ENCODE results near the gene CHID1. TPM values are rescaled to one million over a fixed set of nuclear protein-coding genes. Genes with fewer than 3 reads are reported as not detected.

The CHID1 gene
- total and polyA plus RNA-seq, 2 of the 4 experiments (the other 2 are of a cell fraction): 34.2 to 121 TPM

DNA sequence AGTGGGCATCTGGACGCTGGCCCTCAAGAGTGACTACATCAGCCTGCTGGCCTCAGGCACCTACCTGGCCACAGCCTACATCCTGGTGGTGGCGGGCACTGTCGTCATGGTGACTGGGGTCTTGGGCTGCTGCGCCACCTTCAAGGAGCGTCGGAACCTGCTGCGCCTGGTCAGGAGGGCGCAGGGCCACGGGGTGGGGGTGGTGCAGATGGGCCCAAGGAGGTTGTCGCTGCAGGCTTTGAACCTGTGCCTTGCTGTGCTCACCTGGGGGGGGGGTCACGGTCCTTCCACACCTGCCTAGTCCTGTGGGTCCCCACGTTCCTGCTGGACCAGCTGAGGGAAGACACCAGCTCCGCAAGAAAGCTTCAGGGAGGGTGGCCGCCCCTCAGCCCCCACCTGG is 74.3 kb downstream of the CHID1 start:
- Histone ChIP-seq H2AK5ac (ENCODE audit: low read depth, low read length) (peak overlapping the region; percentile 69; the same call in 1 of the 2 replicates), H2BK120ac (ENCODE audit: low read depth, low read length) (no peak overlapping the region), H3K9me1 (ENCODE audit: insufficient read depth, low read length) (peaks cover 28% of the 10 kb centered on the region), H3K14ac (replicated peaks; ENCODE audit: low read depth, low read length) (no peak overlapping the region), H3K27ac (ENCODE audit: insufficient read depth, low read length) (no peak overlapping the region), H2AK9ac (replicated peaks; ENCODE audit: low read depth, low read length, poor library complexity) (no peak overlapping the region), H3K36me3 (ENCODE audit: control insufficient read depth, insufficient read depth, low read length) (peaks cover 51% of the 10 kb centered on the region), H3K18ac (ENCODE audit: low read depth, low read length) (no peak overlapping the region), H2BK5ac (ENCODE audit: low read depth, low read length, poor library complexity, severe bottlenecking) (no peak overlapping the region), H2AFZ (replicated peaks; ENCODE audit: low read length, poor library complexity) (peak overlapping the region; percentile 19), H3K4me3 (ENCODE audit: insufficient read depth, low read depth, low read length) (no peak overlapping the region), H3K9ac (ENCODE audit: low read depth, low read length) (no peak overlapping the region), H3K4me1 (ENCODE audit: control insufficient read depth, insufficient read depth, low read length) (peaks cover 36% of the 10 kb centered on the region), H4K5ac (ENCODE audit: low read depth, low read length) (no peak overlapping the region), H3K23ac (ENCODE audit: low read depth, low read length) (no peak overlapping the region), H3K9me3 (ENCODE audit: control insufficient read depth, insufficient read depth, low read length) (no peaks in the 10 kb centered on the region), H3K4ac (ENCODE audit: low read depth, low read length) (no peak overlapping the region), H4K91ac (ENCODE audit: insufficient read depth, low read depth, low read length) (no peak overlapping the region), H4K20me1 (ENCODE audit: insufficient read depth, low read length) (peaks cover 84% of the 10 kb centered on the region), H4K8ac (ENCODE audit: low read depth in 2 of 2, low read length in 2 of 2) (no peak overlapping the region), H3K56ac (ENCODE audit: extremely low read depth, insufficient read depth, low read length) (no peak overlapping the region), H2BK15ac (ENCODE audit: low read depth, low read length) (no peak overlapping the region), H2BK20ac (ENCODE audit: low read depth, low read length) (no peak overlapping the region), H3K4me2 (ENCODE audit: low read depth, low read length) (no peak overlapping the region), H3K27me3 (ENCODE audit: control insufficient read depth, insufficient read depth, low read length) (no peaks in the 10 kb centered on the region), H3K79me1 (ENCODE audit: low read depth in 1 of 2, low read length in 2 of 2) (peaks cover 19 to 81% of the 10 kb centered on the region in 2 experiments; a peak in 3 of 4 replicates)
- dilution Hi-C loops (cut with HindIII; ENCODE audit: low sequenced_read_pairs, unreplicated experiment): no loop called here
- ATAC-seq (ENCODE audit: low read depth) (no peak), DNase-seq (no peak)
- ChIA-PET CTCF (no interaction called here), POLR2A (ENCODE audit: unreplicated experiment) (interaction anchor here (0.6 kb wide), 1 partner anchor 17 kb away, joined by 4 read pairs; the partner anchor contains the start of gene PNPLA2)
- in situ Hi-C loops (cut with MboI; ENCODE audit: low sequenced_read_pairs): no loop called here
- intact Hi-C loops (cut with micrococcal nuclease): no loop called here
- TF ChIP-seq MAZ (IDR thresholded peaks at IDR 0.05; ENCODE audit: borderline replicate concordance, low read depth, low read length): no peak
- no peak for TF ChIP-seq RAD21 (IDR thresholded peaks at IDR 0.05; ENCODE audit: low read length)
- TF ChIP-seq POLR2A (IDR thresholded peaks at IDR 0.05; ENCODE audit: low read depth, low read length): no peak
- no TSS peak for BruUV-seq (replicated peaks)
- WGBS, 2 experiments (ENCODE audit: extremely low coverage in 2 of 2, insufficient read length in 1 of 2): no CpG with 5 or more reads among the region's 14 CpGs
